HL-60 (cell line): Measurements from ENCODE around the gene SERPINA5.

Experiments
- DNase-seq, 2 experiments: peaks; one replicate each; pipeline ENCODE4 v3.0.0-alpha.2; 2010 to 2020; ENCODE audit warnings: low read depth in 1 of 2, low spot score in 1 of 2
- H3K27ac ChIP-seq: fragments of 250-450 bp; sonication (Bioruptor Pico); replicated peaks from 2 replicates; pipeline ENCODE4 v1.5.1; 2020; ENCODE audit warnings: mild to moderate bottlenecking, moderate library complexity
- H3K27me3 ChIP-seq: fragments of 250-450 bp; sonication (Bioruptor Pico); 2 replicates; pipeline ENCODE4 v1.5.1; 2021; ENCODE audit warnings: mild to moderate bottlenecking, moderate library complexity; ENCODE audit not compliant: insufficient read depth, poor library complexity, severe bottlenecking
- H3K4me3 ChIP-seq: replicated peaks from 2 replicates; pipeline ENCODE4 v1.5.1; 2011; ENCODE audit warnings: mild to moderate bottlenecking, control low read depth, low read length; ENCODE audit not compliant: insufficient read depth
- CTCF ChIP-seq: IDR thresholded peaks from one replicate; pipeline ENCODE4 v1.5.1; 2011; ENCODE audit warnings: low read length, control low read depth, inconsistent platforms; ENCODE audit not compliant: insufficient read depth
- GABPA ChIP-seq: IDR thresholded peaks from 2 replicates; pipeline ENCODE4 v1.6.1; 2012; ENCODE audit warnings: low read depth
- POLR2AphosphoS5 ChIP-seq: IDR thresholded peaks from 2 replicates; pipeline ENCODE4 v1.6.1; 2012; ENCODE audit warnings: low read depth
- REST ChIP-seq: IDR thresholded peaks from 2 replicates; pipeline ENCODE4 v1.6.1; 2012; ENCODE audit warnings: low read depth; ENCODE audit not compliant: insufficient replicate concordance
- SPI1 ChIP-seq: IDR thresholded peaks from 2 replicates; pipeline ENCODE4 v1.6.1; 2012; ENCODE audit warnings: low read depth, mild to moderate bottlenecking, borderline replicate concordance

SERPINA5 gene

DNA sequence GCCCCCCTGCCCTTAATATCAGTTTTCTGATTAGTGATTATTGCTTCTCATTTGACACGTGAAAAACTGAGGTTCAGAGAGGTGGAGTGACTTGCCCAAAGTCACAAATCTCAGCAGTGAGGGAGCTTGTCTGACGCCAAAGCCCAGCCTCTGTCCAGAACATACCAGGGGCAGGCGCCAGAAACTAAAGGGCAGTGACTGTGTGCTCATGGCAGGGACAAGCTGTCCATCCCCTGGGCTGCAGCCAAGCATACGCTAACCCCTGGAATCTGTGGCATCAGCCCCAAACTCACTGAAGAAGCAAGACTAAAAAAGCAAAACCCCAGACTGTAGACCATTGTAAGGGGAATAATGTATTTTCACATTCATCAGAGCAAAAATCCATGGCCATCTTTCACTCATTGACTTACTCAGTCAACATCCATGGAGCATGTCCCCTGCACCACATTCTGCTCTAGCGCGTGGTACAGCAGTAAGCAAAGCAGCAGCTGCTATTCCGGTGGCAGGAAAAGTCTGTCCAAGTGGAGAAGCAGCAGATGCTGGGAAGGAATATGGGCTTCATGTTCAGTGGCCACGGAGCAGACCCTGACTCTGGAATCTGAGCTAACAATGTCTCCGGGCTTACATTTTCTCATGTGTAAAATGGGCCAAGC, 21.5 kb upstream of the SERPINA5 start:
- TF ChIP-seq SPI1, result no peak
- no peak for TF ChIP-seq CTCF
- TF ChIP-seq REST, result no peak
- TF ChIP-seq POLR2AphosphoS5, result no peak
- DNase-seq, result no peak
- H3K4me3 ChIP-seq, result no peak overlapping the region
- H3K27me3 ChIP-seq, result peaks cover 1% of the 10 kb centered on the region
- H3K27ac ChIP-seq, result no peak overlapping the region

DNA sequence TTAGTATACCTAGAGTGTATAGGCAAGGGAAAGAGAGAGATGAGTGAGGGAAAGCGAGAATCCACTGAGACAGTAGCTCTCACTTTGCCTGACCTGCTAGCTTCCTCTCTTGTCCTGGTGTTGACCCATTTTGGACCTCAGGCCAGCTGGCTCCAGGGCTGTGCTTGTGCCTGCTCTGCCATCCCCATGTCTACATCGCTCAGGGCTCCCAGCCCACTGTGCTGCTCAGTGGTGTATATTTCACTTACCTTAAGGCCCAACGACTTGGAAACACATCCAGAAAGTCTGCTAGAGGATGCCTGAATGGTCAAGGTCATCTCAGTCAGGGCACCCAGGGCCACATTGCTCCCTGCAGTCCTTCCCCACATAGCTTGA, 20.9 kb upstream of the SERPINA5 start:
- H3K4me3 ChIP-seq, result no peak overlapping the region
- TF ChIP-seq SPI1, result no peak
- TF ChIP-seq GABPA, result no peak
- no peak for TF ChIP-seq REST
- TF ChIP-seq CTCF, result no peak
- TF ChIP-seq POLR2AphosphoS5, result no peak
- DNase-seq, result no peak
- H3K27ac ChIP-seq, result no peak overlapping the region
- H3K27me3 ChIP-seq, result no peaks in the 10 kb centered on the region

DNA sequence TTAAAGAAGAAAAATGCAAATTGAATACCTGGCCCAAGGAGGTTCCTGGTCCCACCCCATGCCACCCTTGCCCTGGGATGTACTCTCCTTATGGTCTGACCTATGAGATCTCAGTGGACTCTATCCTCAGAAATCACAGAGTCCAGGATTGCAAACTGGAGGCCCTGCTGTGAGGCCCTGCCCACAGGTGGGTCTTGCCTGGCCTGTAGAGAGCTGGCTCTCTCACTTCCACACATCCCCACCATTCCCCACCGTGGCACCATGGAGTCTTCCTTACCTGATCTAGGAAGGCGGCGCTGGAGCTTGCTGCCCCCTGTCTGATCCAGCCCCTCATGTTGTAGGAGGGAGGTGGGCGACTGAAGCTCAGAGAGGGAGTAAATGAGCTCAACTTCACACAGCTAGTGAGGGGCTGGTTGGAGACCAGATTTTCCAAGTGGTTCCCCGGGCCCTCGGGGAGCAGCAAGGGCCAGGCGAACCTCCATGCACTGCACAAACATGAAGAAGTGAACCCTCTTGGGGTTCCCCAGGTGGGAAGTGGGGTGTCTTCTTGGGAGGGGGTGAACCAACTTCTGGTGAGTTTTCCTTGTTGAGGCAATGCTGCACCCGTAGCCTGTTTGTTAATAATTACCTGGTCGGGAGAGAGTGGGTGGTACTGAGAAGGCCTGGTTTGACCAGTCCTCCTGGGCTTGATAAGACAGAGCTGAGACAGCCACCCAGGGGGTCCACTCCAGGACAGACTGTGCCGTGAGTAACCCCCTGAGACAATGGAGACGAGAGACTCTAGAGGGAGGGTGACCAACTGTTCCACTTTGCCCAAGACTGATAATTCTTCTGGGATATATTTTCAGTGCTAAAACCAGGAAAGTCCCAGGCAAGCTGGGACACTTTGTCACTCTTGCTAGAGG, 20.2 kb upstream of the SERPINA5 start, which contains the start of gene SERPINA4:
Gene SERPINA4, plus strand, starts transcription at position 692 of the 905 bp plus-strand sequence. CDS start 2,041 bp downstream, outside the sequence.
- Histone ChIP-seq H3K4me3 (no peak within 1 kb of the TSS), H3K27ac (no peak within 1 kb of the TSS), H3K27me3 (no peaks in the 10 kb centered on the region)
- TF ChIP-seq GABPA (no peak), SPI1 (no peak), POLR2AphosphoS5 (no peak), REST (no peak), CTCF (no peak)
- DNase-seq, result no peak
